Activated naive CD8-positive, alpha-beta T cell treated with anti-CD3 and anti-CD28 coated beads, Interleukin-2, amount 50 U/mL, for 24 hours (primary cell): ENCODE measurements around the gene KBTBD6.
A peak's percentile ranks its signal among the peaks of the same experiment; 100 is the strongest.
"Not testable (repeated sequence)": the region's sequence is repeated elsewhere in the genome, so short reads cannot be mapped to it uniquely, and the experiment has no call there.

Experiments
- ATAC-seq: fragments of 150-1000 bp; cut with Tn5 transposase; one replicate; pipeline ENCODE4 v1.10.0; 2021
- DNase-seq: peaks from one replicate; pipeline ENCODE4 v3.0.0; 2021
- H3K27ac Mint-ChIP-seq: one replicate; pipeline ENCODE4 v1.8.0; 2021; ENCODE audit warnings: mild to moderate bottlenecking, mixed read lengths
- H3K27me3 Mint-ChIP-seq: one replicate; pipeline ENCODE4 v1.8.0; 2021; ENCODE audit warnings: mixed read lengths
- H3K36me3 Mint-ChIP-seq: one replicate; pipeline ENCODE4 v1.8.0; 2021; ENCODE audit warnings: low read depth, mixed read lengths
- H3K4me1 Mint-ChIP-seq: one replicate; pipeline ENCODE4 v1.8.0; 2021; ENCODE audit warnings: mixed read lengths
- H3K4me3 Mint-ChIP-seq: one replicate; pipeline ENCODE4 v1.8.0; 2021; ENCODE audit warnings: mild to moderate bottlenecking, moderate library complexity, mixed read lengths
- H3K9me3 Mint-ChIP-seq: one replicate; pipeline ENCODE4 v1.8.0; 2021; ENCODE audit warnings: mixed read lengths

KBTBD6 gene

GRCh38 chr13:41148419-41149283 lies 16.0 kb upstream of the KBTBD6 start:
- Mint-ChIP-seq H3K36me3 (peaks cover 51% of the 10 kb centered on the region), H3K27ac (no peak overlapping the region), H3K4me3 (no peak overlapping the region), H3K4me1 (no peaks in the 10 kb centered on the region), H3K9me3 (peaks cover 63% of the 10 kb centered on the region), H3K27me3 (no peaks in the 10 kb centered on the region)
- ATAC-seq (no peak), DNase-seq (no peak)

- Mint-ChIP-seq H3K27me3 (no peaks in the 10 kb centered on the region), H3K9me3 (peaks cover 35% of the 10 kb centered on the region), H3K36me3 (peaks cover 33% of the 10 kb centered on the region), H3K4me3 (no peak overlapping the region), H3K27ac (no peak overlapping the region), H3K4me1 (peaks cover 3% of the 10 kb centered on the region)
- ATAC-seq (no peak), DNase-seq (no peak)
Measured at GRCh38 chr13:41145136-41145908, 12.7 kb upstream of the KBTBD6 start.

- ATAC-seq, result no peak
- H3K27me3 Mint-ChIP-seq, result no peaks in the 10 kb centered on the region
- peaks cover 28% of the 10 kb centered on the region for H3K9me3 Mint-ChIP-seq
- no peak for DNase-seq
- no peak overlapping the region for H3K4me3 Mint-ChIP-seq
- no peak overlapping the region for H3K27ac Mint-ChIP-seq
- peaks cover 7% of the 10 kb centered on the region for H3K4me1 Mint-ChIP-seq
- H3K36me3 Mint-ChIP-seq, result peaks cover 27% of the 10 kb centered on the region
Measured at GRCh38 chr13:41144576-41144975, 12.0 kb upstream of the KBTBD6 start.

- ATAC-seq (peak; percentile 74), DNase-seq (no peak)
- H3K27me3 Mint-ChIP-seq, result no peaks in the 10 kb centered on the region
- no peak overlapping the region for H3K27ac Mint-ChIP-seq
- H3K4me3 Mint-ChIP-seq, result no peak overlapping the region
- peaks cover 30% of the 10 kb centered on the region for H3K4me1 Mint-ChIP-seq
- peaks cover 3% of the 10 kb centered on the region for H3K36me3 Mint-ChIP-seq
- no peaks in the 10 kb centered on the region for H3K9me3 Mint-ChIP-seq
Measured at GRCh38 chr13:41139296-41139966, 6.8 kb upstream of the KBTBD6 start.

GRCh38 chr13:41137951-41138350 lies 5.3 kb upstream of the KBTBD6 start:
- Mint-ChIP-seq H3K27me3 (no peaks in the 10 kb centered on the region), H3K27ac (no peak overlapping the region), H3K9me3 (no peaks in the 10 kb centered on the region), H3K36me3 (peaks cover 2% of the 10 kb centered on the region), H3K4me1 (peaks cover 42% of the 10 kb centered on the region), H3K4me3 (no peak overlapping the region)
- DNase-seq (no peak), ATAC-seq (no peak)

GRCh38 chr13:41137241-41137640 lies 4.6 kb upstream of the KBTBD6 start:
- Mint-ChIP-seq H3K36me3 (peaks cover 2% of the 10 kb centered on the region), H3K27me3 (no peaks in the 10 kb centered on the region), H3K4me3 (no peak overlapping the region), H3K27ac (no peak overlapping the region), H3K4me1 (peaks cover 47% of the 10 kb centered on the region), H3K9me3 (no peaks in the 10 kb centered on the region)
- DNase-seq (no peak), ATAC-seq (no peak)

- no peak overlapping the region for H3K4me3 Mint-ChIP-seq
- no peak for DNase-seq
- ATAC-seq, result no peak
- no peaks in the 10 kb centered on the region for H3K27me3 Mint-ChIP-seq
- H3K9me3 Mint-ChIP-seq, result no peaks in the 10 kb centered on the region
- H3K36me3 Mint-ChIP-seq, result peaks cover 2% of the 10 kb centered on the region
- peaks cover 53% of the 10 kb centered on the region for H3K4me1 Mint-ChIP-seq
- no peak overlapping the region for H3K27ac Mint-ChIP-seq
Measured at GRCh38 chr13:41136396-41137031, 3.9 kb upstream of the KBTBD6 start.

GRCh38 chr13:41133951-41134350 lies 1.3 kb upstream of the KBTBD6 start:
- Mint-ChIP-seq H3K27ac (peak overlapping the region; percentile 88), H3K4me1 (peaks cover 57% of the 10 kb centered on the region), H3K27me3 (no peaks in the 10 kb centered on the region), H3K9me3 (no peaks in the 10 kb centered on the region), H3K4me3 (peak overlapping the region; percentile 86), H3K36me3 (peaks cover 13% of the 10 kb centered on the region)
- ATAC-seq (no peak), DNase-seq (no peak)

GRCh38 chr13:41131660-41132511 lies 716 bp downstream of the KBTBD6 start:
- DNase-seq, H3K9me3 Mint-ChIP-seq, H3K27me3 Mint-ChIP-seq: not testable (repeated sequence)
- peak overlapping the region; percentile 88 for H3K27ac Mint-ChIP-seq
- H3K36me3 Mint-ChIP-seq, result peaks cover 20% of the 10 kb centered on the region
- H3K4me1 Mint-ChIP-seq, result peaks cover 46% of the 10 kb centered on the region
- peak; percentile 1 for ATAC-seq
- peak overlapping the region; percentile 86 for H3K4me3 Mint-ChIP-seq

- peak overlapping the region; percentile 86 for H3K4me3 Mint-ChIP-seq
- not testable (repeated sequence) for H3K9me3 Mint-ChIP-seq, DNase-seq, ATAC-seq, H3K27me3 Mint-ChIP-seq
- peaks cover 27% of the 10 kb centered on the region for H3K36me3 Mint-ChIP-seq
- peak overlapping the region; percentile 74 for H3K27ac Mint-ChIP-seq
- H3K4me1 Mint-ChIP-seq, result peaks cover 46% of the 10 kb centered on the region
Measured at GRCh38 chr13:41131189-41131588, 1.4 kb downstream of the KBTBD6 start.

- H3K36me3 Mint-ChIP-seq, result peaks cover 32% of the 10 kb centered on the region
- H3K4me1 Mint-ChIP-seq, result peaks cover 46% of the 10 kb centered on the region
- no peaks in the 10 kb centered on the region for H3K9me3 Mint-ChIP-seq
- peak overlapping the region; percentile 74 for H3K27ac Mint-ChIP-seq
- DNase-seq (peak; percentile 5), ATAC-seq (peak; percentile 30)
- H3K27me3 Mint-ChIP-seq, result no peaks in the 10 kb centered on the region
- H3K4me3 Mint-ChIP-seq, result peak overlapping the region; percentile 86
Measured at GRCh38 chr13:41130356-41130755, 2.2 kb downstream of the KBTBD6 start.

- Mint-ChIP-seq H3K4me3 (no peak overlapping the region), H3K9me3 (no peaks in the 10 kb centered on the region), H3K27me3 (no peaks in the 10 kb centered on the region), H3K27ac (no peak overlapping the region), H3K4me1 (peaks cover 34% of the 10 kb centered on the region), H3K36me3 (peaks cover 34% of the 10 kb centered on the region)
- ATAC-seq (no peak), DNase-seq (no peak)
Measured at GRCh38 chr13:41127701-41128100, 4.9 kb downstream of the KBTBD6 start.

GRCh38 chr13:41122838-41123237 lies 9.8 kb downstream of the KBTBD6 start:
- peaks cover 18% of the 10 kb centered on the region for H3K36me3 Mint-ChIP-seq
- no peak overlapping the region for H3K4me3 Mint-ChIP-seq
- no peaks in the 10 kb centered on the region for H3K9me3 Mint-ChIP-seq
- no peaks in the 10 kb centered on the region for H3K4me1 Mint-ChIP-seq
- no peaks in the 10 kb centered on the region for H3K27me3 Mint-ChIP-seq
- DNase-seq (no peak), ATAC-seq (no peak)
- H3K27ac Mint-ChIP-seq, result no peak overlapping the region
